A549 (cell line): ENCODE results near the gene CC2D1A. TPM values are rescaled to one million over a fixed set of nuclear protein-coding genes. Genes with fewer than 3 reads are reported as not detected.

Source experiments
- ATAC-seq, 2 experiments: fragments of 200-7000 bp in 1 of 2; fragments of >200 bp in 1 of 2; cut with Nextera tagmentation in 1 of 2; cut with Tn5 transposase in 1 of 2; 3 replicates each; pipeline versions ENCODE4 v1.8.0 to v1.9.1; 2018 to 2020; ENCODE audit warnings: mild to moderate bottlenecking in 1 of 2, moderate library complexity in 1 of 2
- CTCF ChIA-PET: fragments of 300-600 bp; sonication (Branson Sonifier 250); formaldehyde crosslinking; extraction: SDS; loops from one replicate; lab custom pipeline; 2021; ENCODE audit warnings: antibody characterized with exemption, inconsistent platforms; lab: Yijun Ruan, JAX
- POLR2A ChIA-PET: fragments of 350-600 bp; formaldehyde crosslinking; extraction: SDS; loops from one replicate; lab custom pipeline; 2021; ENCODE audit warnings: antibody characterized with exemption, inconsistent platforms; lab: Yijun Ruan, JAX
- DNase-seq, 2 experiments: peaks; one replicate each; pipeline versions ENCODE4 v3.0.0 to v3.0.0-alpha.2; 2011 to 2016; ENCODE audit warnings: low read depth in 1 of 2, low spot score in 1 of 2
- FAIRE-seq: peaks from 2 replicates; lab custom pipeline; 2011; peaks lifted over from hg19 to GRCh38; lab: Jason Lieb, UNC
- H3K27ac ChIP-seq, 2 experiments: fragments of >200 bp; sonication (Bioruptor Twin); formaldehyde crosslinking; 3 replicates each; pipeline ENCODE4 v1.5.1; 2016 to 2017
- H3K4me1 ChIP-seq: fragments of >200 bp; sonication (Bioruptor Twin); formaldehyde crosslinking; 3 replicates; pipeline ENCODE4 v1.6.1; 2016
- H3K4me2 ChIP-seq: fragments of >200 bp; sonication (Bioruptor Twin); formaldehyde crosslinking; 3 replicates; pipeline ENCODE4 v1.6.1; 2016
- H3K4me3 ChIP-seq: fragments of >200 bp; sonication (Bioruptor Twin); formaldehyde crosslinking; 3 replicates; pipeline ENCODE4 v1.5.1; 2016
- H3K9me3 ChIP-seq: fragments of >200 bp; sonication (Bioruptor Twin); formaldehyde crosslinking; 3 replicates; pipeline ENCODE4 v1.6.1; 2016
- CBX8 ChIP-seq: fragments of 200-600 bp; sonication (generic); IDR thresholded peaks from 2 replicates; pipeline ENCODE4 v1.6.1; 2016
- CEBPB ChIP-seq, 2 experiments: fragments of >200 bp in 1 of 2; sonication (Bioruptor Twin) in 1 of 2; formaldehyde crosslinking in 1 of 2; IDR thresholded peaks; 2 replicates each; pipeline ENCODE4 v1.6.1; 2012 to 2016
- CHD4 ChIP-seq: fragments of 200-600 bp; sonication (generic); IDR thresholded peaks from 2 replicates; pipeline ENCODE4 v1.6.1; 2016; ENCODE audit warnings: antibody characterized with exemption, mild to moderate bottlenecking, borderline replicate concordance
- ELK1 ChIP-seq: fragments of 150-350 bp; IDR thresholded peaks from 2 replicates; pipeline ENCODE4 v1.6.1; 2014; ENCODE audit warnings: low read depth, mild to moderate bottlenecking, low read length
- FOSB ChIP-seq: fragments of 250-450 bp; sonication (Bioruptor Pico); IDR thresholded peaks from 2 replicates; pipeline ENCODE4 v1.5.0; 2020; ENCODE audit warnings: mild to moderate bottlenecking, moderate library complexity
- FOSL2 ChIP-seq, 2 experiments: fragments of 450-650 bp in 1 of 2; fragments of >200 bp in 1 of 2; sonication (Bioruptor Twin) in 1 of 2; formaldehyde crosslinking; IDR thresholded peaks; 2 replicates each; pipeline versions ENCODE4 v1.5.0 to v1.6.1; 2016 to 2020; ENCODE audit warnings: mild to moderate bottlenecking in 1 of 2, moderate library complexity in 1 of 2
- HMGXB4 ChIP-seq: fragments of 250-450 bp; sonication (Bioruptor Pico); IDR thresholded peaks from 2 replicates; pipeline ENCODE4 v1.5.0; 2021; ENCODE audit warnings: mild to moderate bottlenecking, moderate library complexity, borderline replicate concordance
- JUN ChIP-seq, 2 experiments: fragments of >200 bp; sonication (Bioruptor Twin); formaldehyde crosslinking; IDR thresholded peaks; 2 replicates in 1 of 2; 3 replicates in 1 of 2; pipeline ENCODE4 v1.6.1; 2016 to 2017
- JUNB ChIP-seq: fragments of >200 bp; sonication (Bioruptor Twin); formaldehyde crosslinking; IDR thresholded peaks from 2 replicates; pipeline ENCODE4 v1.6.1; 2016
- MYC ChIP-seq: IDR thresholded peaks from 2 replicates; pipeline ENCODE4 v1.6.1; 2012; ENCODE audit warnings: mild to moderate bottlenecking, inconsistent platforms, low read length, improper control_type of control experiment, borderline replicate concordance
- NFE2L2 ChIP-seq: fragments of 150-350 bp; conservative IDR thresholded peaks from 2 replicates; pipeline ENCODE4 v1.6.1; 2014; ENCODE audit warnings: low read length
- NPAS2 ChIP-seq: fragments of 250-450 bp; sonication (Bioruptor Pico); IDR thresholded peaks from 2 replicates; pipeline ENCODE4 v1.8.0; 2022; ENCODE audit warnings: mild to moderate bottlenecking, moderate library complexity, borderline replicate concordance
- RFX5 ChIP-seq: fragments of 450-650 bp; IDR thresholded peaks from 2 replicates; pipeline ENCODE4 v1.7.1; 2014; ENCODE audit warnings: antibody characterized with exemption, mild to moderate bottlenecking, moderate library complexity
- ZC3H11A ChIP-seq: fragments of 450-650 bp; IDR thresholded peaks from 2 replicates; pipeline ENCODE4 v1.6.1; 2014; ENCODE audit warnings: antibody characterized with exemption, mild to moderate bottlenecking
- ZFP36 ChIP-seq: fragments of 450-650 bp; IDR thresholded peaks from 2 replicates; pipeline ENCODE4 v1.6.1; 2014; ENCODE audit warnings: borderline replicate concordance; ENCODE audit not compliant: partially characterized antibody
- WGBS: methylation state at CpG from one replicate; pipeline ENCODE4 v1.1.6; 2017; ENCODE audit errors: missing lambda C conversion rate; 5-methylcytosine and 5-hydroxymethylcytosine counted together
- polyA plus RNA-seq, 4 experiments: library from polyadenylated mRNA; depleted of rRNA in 3 of 4; stranded (reverse); fragments of >200 nt; fragmentation: RNase III in 1 of 4; extraction: RNeasy Plus Mini Kit Qiagen cat#74134 plus additional on column Dnase treatment in 1 of 4; gene quantifications; 2 replicates in 3 of 4; 3 replicates in 1 of 4; pipeline ENCODE4 v1.2.3, GENCODE V29; 2011 to 2017
- TF ChIP-seq, protein P1 (sequence below): IDR thresholded peaks from 2 replicates; pipeline ENCODE4 v1.6.1; 2012
- TF ChIP-seq, protein P2 (sequence below): fragments of >200 bp; sonication (Bioruptor Twin); formaldehyde crosslinking; IDR thresholded peaks from 3 replicates; pipeline ENCODE4 v1.6.1; 2016
- TF ChIP-seq, protein P3 (sequence below): fragments of >200 bp; sonication (Bioruptor Twin); formaldehyde crosslinking; IDR thresholded peaks from 3 replicates; pipeline ENCODE4 v1.5.1; 2016

CC2D1A gene
- polyA plus RNA-seq, 2 of the 4 experiments (the other 2 are of a cell fraction): 4.8 to 13.9 TPM

DNA sequence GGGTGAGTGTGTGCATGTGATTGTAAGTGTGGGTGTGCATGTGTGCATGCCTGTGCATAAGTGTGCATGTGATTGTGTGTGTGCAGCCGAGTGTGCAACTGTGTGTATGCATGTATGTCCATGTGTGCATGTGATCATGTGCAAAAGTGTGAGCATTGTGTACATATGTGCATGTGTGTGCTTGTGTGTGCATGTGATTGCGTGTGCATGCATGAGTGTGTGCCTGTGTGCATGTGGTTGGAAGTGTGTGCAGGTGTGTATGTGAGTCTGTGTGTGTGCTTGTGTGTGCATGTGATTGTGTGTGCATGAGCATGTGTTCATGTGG lies 28.7 kb downstream of the CC2D1A start:
- ATAC-seq (no peak), FAIRE-seq (no peak), DNase-seq (no peak)
- ChIA-PET CTCF (no interaction called here), POLR2A (no interaction called here)
- Histone ChIP-seq H3K9me3 (no peaks in the 10 kb centered on the region), H3K4me1 (peaks cover 8% of the 10 kb centered on the region; the same call in 1 of the 3 replicates), H3K27ac (no peak overlapping the region), H3K4me2 (no peak overlapping the region), H3K4me3 (no peak overlapping the region)
- TF ChIP-seq ZC3H11A (no peak), RFX5 (no peak), ELK1 (no peak), FOSB (CRISPR knock-in tag) (no peak), JUN (IDR thresholded peaks at IDR 0.05) (no peak), CHD4 (no peak), JUNB (no peak)
- WGBS: 90% methylated on average over 2 of the region's 2 CpGs

GRCh38 chr19:13935765-13936510 lies 29.9 kb downstream of the CC2D1A start:
- H3K9me3 ChIP-seq: no peaks in the 10 kb centered on the region
- ATAC-seq (no peak; a peak in 1 of 6 replicates), FAIRE-seq (no peak), DNase-seq (no peak)
- no peak overlapping the region for H3K4me2 ChIP-seq
- POLR2A ChIA-PET: no interaction called here
- TF ChIP-seq NFE2L2 (no peak), FOSL2 (IDR thresholded peaks at IDR 0.05) (no peak), FOSL2 (CRISPR knock-in tag; IDR thresholded peaks at IDR 0.05) (no peak), CEBPB (IDR thresholded peaks at IDR 0.05) (no peak), ELK1 (no peak), ZFP36 (no peak), CBX8 (no peak)
- TF ChIP-seq, protein P1, sequence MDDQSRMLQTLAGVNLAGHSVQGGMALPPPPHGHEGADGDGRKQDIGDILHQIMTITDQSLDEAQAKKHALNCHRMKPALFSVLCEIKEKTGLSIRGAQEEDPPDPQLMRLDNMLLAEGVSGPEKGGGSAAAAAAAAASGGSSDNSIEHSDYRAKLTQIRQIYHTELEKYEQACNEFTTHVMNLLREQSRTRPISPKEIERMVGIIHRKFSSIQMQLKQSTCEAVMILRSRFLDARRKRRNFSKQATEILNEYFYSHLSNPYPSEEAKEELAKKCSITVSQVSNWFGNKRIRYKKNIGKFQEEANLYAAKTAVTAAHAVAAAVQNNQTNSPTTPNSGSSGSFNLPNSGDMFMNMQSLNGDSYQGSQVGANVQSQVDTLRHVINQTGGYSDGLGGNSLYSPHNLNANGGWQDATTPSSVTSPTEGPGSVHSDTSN: no peak
- TF ChIP-seq, protein P2, sequence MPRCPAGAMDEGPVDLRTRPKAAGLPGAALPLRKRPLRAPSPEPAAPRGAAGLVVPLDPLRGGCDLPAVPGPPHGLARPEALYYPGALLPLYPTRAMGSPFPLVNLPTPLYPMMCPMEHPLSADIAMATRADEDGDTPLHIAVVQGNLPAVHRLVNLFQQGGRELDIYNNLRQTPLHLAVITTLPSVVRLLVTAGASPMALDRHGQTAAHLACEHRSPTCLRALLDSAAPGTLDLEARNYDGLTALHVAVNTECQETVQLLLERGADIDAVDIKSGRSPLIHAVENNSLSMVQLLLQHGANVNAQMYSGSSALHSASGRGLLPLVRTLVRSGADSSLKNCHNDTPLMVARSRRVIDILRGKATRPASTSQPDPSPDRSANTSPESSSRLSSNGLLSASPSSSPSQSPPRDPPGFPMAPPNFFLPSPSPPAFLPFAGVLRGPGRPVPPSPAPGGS: no peak
- no peak overlapping the region for H3K27ac ChIP-seq
- CTCF ChIA-PET: interaction anchor here (1.1 kb wide), 1 partner anchor 14 kb away, joined by 4 read pairs; no protein-coding TSS in a partner anchor
- H3K4me3 ChIP-seq: no peak overlapping the region
- 94% methylated on average over 13 of the region's 22 CpGs for WGBS
- H3K4me1 ChIP-seq: peaks cover 8% of the 10 kb centered on the region; the same call in 1 of the 3 replicates

GRCh38 chr19:13937479-13938300 lies 31.7 kb downstream of the CC2D1A start:
- ATAC-seq (peak; percentile 43 to 60; a peak in 4 of 6 replicates), DNase-seq (no peak), FAIRE-seq (no peak)
- H3K4me1 ChIP-seq: peaks cover 8% of the 10 kb centered on the region; the same call in 1 of the 3 replicates
- WGBS: 44% methylated on average over 7 of the region's 29 CpGs
- no peak overlapping the region for H3K4me3 ChIP-seq
- ChIA-PET CTCF (no interaction called here), POLR2A (interaction anchor here (0.6 kb wide), 1 partner anchor 144 kb away, joined by 8 read pairs; no protein-coding TSS in a partner anchor)
- H3K27ac ChIP-seq: peak overlapping the region in 1 of 2 experiments; percentile 66; a peak in 3 of 6 replicates
- H3K4me2 ChIP-seq: peak overlapping the region; percentile 48
- H3K9me3 ChIP-seq: no peaks in the 10 kb centered on the region
- TF ChIP-seq HMGXB4 (CRISPR knock-in tag): no peak
- TF ChIP-seq CBX8: no peak
- TF ChIP-seq, protein P3, sequence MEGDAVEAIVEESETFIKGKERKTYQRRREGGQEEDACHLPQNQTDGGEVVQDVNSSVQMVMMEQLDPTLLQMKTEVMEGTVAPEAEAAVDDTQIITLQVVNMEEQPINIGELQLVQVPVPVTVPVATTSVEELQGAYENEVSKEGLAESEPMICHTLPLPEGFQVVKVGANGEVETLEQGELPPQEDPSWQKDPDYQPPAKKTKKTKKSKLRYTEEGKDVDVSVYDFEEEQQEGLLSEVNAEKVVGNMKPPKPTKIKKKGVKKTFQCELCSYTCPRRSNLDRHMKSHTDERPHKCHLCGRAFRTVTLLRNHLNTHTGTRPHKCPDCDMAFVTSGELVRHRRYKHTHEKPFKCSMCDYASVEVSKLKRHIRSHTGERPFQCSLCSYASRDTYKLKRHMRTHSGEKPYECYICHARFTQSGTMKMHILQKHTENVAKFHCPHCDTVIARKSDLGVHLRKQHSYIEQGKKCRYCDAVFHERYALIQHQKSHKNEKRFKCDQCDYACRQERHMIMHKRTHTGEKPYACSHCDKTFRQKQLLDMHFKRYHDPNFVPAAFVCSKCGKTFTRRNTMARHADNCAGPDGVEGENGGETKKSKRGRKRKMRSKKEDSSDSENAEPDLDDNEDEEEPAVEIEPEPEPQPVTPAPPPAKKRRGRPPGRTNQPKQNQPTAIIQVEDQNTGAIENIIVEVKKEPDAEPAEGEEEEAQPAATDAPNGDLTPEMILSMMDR: no peak
- no peak for TF ChIP-seq ZFP36
- TF ChIP-seq MYC: no peak
- no peak for TF ChIP-seq NPAS2 (CRISPR knock-in tag)
